Keratinocyte (primary cell): ENCODE data around the gene SCRN2.

Source experiments
- EZH2 ChIP-seq: IDR thresholded peaks from one replicate; pipeline ENCODE4 v1.6.1; 2012; ENCODE audit warnings: inconsistent platforms, mild to moderate bottlenecking, low read length, moderate library complexity
- TF ChIP-seq, protein P1 (sequence below), 3 experiments: IDR thresholded peaks in 1 of 3; conservative IDR thresholded peaks in 1 of 3; optimal IDR thresholded peaks in 1 of 3; 2 replicates in 2 of 3; 3 replicates in 1 of 3; pipeline versions ENCODE3 to v1.5.1; 2011; ENCODE audit warnings: low read length in 3 of 3, mild to moderate bottlenecking in 3 of 3, moderate library complexity in 2 of 3, control low read depth in 1 of 3, inconsistent platforms in 1 of 3; ENCODE audit not compliant: insufficient read depth in 2 of 3; ENCODE audit errors: extremely low read depth in 1 of 3

DNA sequence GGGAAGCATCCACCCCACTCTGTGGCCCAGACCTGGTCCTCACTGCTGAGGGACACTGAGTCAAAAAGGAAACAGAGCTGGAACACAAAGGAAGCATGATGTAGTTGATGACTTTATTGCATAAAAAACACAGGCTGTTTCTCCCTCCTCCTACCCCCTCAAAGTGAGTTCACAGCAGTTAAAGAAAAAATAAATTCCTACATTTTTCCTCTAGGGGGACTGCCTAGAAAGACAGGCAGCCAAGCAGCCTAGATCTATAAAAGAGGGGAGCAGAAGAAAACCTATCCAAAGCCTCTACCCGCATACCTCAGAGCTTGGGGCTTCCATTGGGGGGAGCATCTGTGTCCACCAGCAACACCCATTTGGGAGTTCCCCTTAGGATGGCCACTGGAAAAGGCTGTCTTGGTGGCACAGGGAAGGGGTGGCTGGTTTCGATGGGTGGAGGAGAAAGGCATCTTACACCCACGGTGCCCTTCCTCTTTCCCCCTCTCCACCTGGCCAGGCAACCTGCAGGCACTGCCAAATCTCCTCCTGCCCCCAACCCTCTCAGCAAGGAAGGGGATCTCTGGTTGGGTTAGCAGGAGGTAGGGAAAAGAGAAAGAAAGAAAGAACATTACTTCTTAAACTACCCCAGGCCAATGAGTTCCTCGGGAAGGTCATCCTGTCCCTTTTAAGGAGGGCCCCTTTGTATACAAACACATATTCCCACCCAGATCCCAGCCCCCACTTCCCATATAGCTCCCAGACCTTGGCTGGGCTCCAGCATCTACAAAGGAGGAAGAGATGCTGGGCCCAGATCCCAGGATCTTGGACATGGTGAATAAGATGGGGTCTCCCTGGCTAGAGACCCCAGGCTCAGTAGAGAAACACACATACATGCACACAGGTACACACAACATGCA is 4.0 kb upstream of the SCRN2 start:
- TF ChIP-seq, protein P1, sequence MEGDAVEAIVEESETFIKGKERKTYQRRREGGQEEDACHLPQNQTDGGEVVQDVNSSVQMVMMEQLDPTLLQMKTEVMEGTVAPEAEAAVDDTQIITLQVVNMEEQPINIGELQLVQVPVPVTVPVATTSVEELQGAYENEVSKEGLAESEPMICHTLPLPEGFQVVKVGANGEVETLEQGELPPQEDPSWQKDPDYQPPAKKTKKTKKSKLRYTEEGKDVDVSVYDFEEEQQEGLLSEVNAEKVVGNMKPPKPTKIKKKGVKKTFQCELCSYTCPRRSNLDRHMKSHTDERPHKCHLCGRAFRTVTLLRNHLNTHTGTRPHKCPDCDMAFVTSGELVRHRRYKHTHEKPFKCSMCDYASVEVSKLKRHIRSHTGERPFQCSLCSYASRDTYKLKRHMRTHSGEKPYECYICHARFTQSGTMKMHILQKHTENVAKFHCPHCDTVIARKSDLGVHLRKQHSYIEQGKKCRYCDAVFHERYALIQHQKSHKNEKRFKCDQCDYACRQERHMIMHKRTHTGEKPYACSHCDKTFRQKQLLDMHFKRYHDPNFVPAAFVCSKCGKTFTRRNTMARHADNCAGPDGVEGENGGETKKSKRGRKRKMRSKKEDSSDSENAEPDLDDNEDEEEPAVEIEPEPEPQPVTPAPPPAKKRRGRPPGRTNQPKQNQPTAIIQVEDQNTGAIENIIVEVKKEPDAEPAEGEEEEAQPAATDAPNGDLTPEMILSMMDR (optimal IDR thresholded peaks at IDR 0.05 in 1 of 3, IDR thresholded peaks at IDR 0.05 in 1 of 3, conservative IDR thresholded peaks at IDR 0.05 in 1 of 3; ENCODE audit: extremely low read depth in 1 of 3, insufficient read depth in 2 of 3, low read length in 3 of 3) = peak in 1 of 3 experiments; percentile 44
- TF ChIP-seq EZH2 = no peak
